ENCODE measurements around the gene HS3ST1.
A peak's percentile ranks its signal among the peaks of the same experiment; 100 is the strongest.

HS3ST1 gene

GRCh38 chr4:11428231-11428898 lies at the start of gene HS3ST1:
TSS of gene HS3ST1 (minus strand) at chr4:11428894. CDS start at chr4:11400005, 28,889 bp downstream.
- DNase-seq = no peak

DNA sequence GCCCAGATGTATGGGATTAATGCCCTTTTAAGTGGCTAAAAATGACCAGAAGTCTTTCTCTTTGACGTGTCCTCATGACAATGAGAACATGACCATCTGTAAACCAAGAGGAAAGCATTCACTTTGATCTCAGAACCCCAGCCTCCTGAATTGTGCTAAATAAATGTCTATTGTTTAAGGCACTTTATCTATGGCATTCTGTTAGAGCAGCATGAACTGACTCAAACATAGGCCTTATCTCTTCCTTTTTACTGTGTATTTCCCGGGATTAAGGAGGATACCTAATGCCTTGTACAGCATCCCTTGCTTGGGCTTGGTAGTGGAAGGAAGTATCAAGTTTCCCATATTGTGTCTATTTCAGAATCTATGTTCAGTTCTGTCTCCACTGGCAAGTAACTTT lies 47.2 kb upstream of the HS3ST1 start:
- no peak for DNase-seq

DNA sequence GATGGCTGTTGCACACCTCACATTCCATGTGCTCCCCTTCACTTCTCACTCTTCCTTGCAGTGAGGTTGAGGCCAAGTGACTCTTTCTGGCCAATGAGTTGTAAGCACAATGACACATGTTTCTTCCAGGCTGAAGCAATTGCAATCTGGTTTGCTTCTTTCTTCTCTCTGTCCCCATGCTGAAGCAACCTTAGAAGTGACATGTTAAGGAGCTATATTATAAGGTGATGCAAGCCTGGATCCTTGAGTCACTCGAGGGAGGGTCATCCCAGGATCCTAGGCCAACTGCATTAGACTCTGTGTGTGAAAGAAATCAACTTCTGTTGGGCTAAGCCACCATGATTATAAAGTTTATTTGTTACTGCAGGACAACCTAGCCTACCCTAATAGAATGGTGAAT lies 45.5 kb upstream of the HS3ST1 start:
- no peak for DNase-seq

- DNase-seq = no peak
Observed at GRCh38 chr4:11472535-11472934, 43.8 kb upstream of the HS3ST1 start.

DNA sequence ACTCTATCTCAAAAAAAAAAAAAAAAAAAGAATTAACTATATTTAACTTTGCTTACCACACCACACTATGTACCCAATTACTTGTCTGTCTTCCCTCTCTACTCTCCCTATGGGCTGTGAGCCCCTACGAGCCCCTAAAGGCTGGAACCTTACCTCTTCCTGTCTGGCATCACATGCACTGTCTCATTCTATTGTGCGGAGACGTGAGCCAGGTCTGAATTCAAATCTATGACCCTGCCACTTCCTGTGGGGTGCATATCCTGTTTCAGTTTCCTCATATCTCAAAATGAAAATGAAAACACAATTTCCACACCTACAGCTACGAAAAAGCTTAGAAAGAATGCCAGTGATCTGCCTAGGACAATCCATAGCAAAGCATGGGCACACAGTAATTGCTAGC lies 42.9 kb upstream of the HS3ST1 start:
- peak; percentile 65 for DNase-seq

GRCh38 chr4:11471046-11471441 lies 42.4 kb upstream of the HS3ST1 start:
- DNase-seq = no peak

DNA sequence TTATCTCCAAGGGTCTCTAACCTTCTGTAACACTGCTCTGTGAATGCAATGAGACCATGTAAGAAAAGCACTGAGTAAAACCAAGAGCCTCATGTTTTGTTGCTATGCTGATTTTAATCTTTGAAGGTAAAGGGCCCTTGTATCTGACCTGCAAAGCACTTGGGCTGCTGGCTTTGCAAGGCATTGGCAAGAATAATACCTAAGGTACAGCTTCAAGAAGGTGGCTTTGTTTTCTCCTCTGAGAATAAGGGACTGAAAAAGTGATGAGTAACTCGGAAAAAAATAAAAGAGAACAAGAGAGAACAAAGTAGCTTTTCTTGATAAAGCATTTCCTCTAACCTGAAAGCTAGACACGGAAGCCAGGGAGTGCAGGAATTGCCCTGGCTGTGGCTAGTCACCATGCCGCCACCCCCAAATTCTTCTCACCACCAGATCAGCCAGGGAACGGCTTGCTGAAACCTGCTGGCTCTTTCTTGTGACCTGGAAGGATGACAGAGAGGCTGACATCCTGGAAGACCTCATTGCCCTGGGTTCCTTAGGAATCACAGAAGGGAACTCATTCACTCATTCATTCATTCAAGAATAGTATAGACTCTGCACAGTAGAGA lies 41.8 kb upstream of the HS3ST1 start:
- DNase-seq = no peak

DNA sequence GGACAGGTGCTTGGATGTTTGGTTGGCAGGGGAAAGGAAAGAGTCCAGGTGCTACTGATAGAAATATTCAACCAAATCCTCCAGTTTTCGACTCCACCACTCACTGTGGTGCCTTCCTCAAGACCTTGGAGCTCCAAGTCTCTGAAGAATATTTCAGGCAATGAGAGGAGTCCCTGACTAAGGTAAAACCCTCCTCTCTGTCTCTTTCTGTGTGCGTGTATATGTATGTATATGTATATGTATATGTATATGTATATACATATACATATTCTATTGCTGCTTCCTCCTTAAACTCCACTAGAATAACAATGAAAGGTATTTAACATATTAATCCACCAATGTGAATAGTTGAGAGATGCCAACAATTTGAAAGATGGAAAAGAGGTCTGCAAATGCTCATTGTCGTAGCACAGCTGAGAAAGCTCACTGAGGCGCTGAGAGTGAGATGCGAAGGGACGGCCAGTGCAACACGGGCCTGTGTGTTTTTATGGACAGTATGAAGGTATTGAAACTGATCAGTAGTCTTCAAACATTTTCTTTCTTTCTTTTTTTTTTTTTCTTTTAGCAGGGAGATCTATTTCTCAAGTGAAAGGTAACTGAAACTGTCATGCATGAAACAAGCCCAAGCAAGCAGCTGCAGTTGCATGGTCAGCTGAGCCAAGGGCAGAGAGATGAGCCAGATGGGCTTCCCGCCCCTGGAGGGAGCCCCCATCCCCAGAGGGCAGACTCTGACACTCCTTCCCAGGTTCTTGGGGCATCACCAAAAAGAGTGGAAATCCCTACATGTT lies 41.1 kb upstream of the HS3ST1 start:
- no peak for DNase-seq

DNA sequence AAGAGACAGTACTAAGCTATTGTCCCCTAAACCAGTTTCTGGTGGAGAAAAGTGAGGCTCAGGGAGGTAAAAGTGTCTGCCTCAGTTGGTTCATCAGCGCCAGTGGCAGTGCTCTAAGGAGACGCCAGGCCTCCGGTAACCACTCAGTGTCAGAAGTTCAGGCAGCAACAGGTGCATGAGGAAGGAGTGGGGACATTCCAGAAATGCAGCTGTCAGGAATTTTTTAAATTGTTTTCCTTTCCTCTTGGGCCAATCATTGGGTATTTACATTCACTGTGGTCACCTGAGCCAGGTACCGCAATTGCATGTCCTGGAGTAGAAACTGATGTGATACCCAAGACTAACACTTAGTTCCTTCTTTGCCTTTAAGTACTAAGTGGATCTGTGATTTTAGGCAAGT lies 40.2 kb upstream of the HS3ST1 start:
- DNase-seq = no peak

- DNase-seq = no peak
Observed at GRCh38 chr4:11467931-11468330, 39.2 kb upstream of the HS3ST1 start.

- DNase-seq = no peak
Observed at GRCh38 chr4:11463707-11464106, 35.0 kb upstream of the HS3ST1 start.

- DNase-seq = no peak
Observed at GRCh38 chr4:11456401-11456800, 27.7 kb upstream of the HS3ST1 start.

GRCh38 chr4:11455201-11455835 lies 26.6 kb upstream of the HS3ST1 start:
- no peak for DNase-seq

DNA sequence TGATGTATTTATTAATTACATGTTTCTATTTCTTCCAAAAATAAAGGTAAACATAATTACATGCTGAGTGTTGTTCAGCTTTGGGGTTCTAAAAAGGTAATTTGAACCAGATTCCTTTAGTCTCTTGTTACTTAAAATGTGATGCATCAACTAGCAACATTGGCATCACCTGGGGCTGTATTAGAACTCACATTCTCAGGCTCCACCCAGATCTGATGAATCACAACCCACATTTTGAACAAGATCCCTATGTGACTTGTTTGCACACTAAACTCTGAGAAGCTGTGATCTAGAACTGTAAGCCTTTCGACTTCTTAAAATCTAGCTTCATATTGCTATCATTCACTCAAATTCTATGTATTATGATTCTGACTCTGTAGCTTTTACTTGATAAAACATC lies 23.0 kb upstream of the HS3ST1 start:
- no peak for DNase-seq

- DNase-seq = no peak
Observed at GRCh38 chr4:11446155-11446811, 17.6 kb upstream of the HS3ST1 start.

DNA sequence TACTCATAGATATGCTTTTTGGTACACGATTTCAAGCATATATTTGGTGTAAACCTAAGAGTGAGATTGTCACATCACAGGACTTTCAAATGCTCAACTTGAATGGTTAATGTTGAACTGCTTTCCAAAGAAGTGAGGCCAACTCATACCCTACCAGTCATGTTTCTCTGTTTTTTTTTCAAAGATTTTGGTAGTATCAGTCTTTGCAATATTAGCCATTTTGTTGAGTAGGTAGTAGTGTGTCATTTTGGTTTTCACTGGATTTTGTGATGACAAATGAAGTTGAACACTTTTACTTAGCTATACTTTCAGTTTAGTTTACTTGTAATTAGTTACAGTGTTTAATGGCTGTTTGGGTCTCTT lies 12.5 kb upstream of the HS3ST1 start:
- no peak for DNase-seq

DNA sequence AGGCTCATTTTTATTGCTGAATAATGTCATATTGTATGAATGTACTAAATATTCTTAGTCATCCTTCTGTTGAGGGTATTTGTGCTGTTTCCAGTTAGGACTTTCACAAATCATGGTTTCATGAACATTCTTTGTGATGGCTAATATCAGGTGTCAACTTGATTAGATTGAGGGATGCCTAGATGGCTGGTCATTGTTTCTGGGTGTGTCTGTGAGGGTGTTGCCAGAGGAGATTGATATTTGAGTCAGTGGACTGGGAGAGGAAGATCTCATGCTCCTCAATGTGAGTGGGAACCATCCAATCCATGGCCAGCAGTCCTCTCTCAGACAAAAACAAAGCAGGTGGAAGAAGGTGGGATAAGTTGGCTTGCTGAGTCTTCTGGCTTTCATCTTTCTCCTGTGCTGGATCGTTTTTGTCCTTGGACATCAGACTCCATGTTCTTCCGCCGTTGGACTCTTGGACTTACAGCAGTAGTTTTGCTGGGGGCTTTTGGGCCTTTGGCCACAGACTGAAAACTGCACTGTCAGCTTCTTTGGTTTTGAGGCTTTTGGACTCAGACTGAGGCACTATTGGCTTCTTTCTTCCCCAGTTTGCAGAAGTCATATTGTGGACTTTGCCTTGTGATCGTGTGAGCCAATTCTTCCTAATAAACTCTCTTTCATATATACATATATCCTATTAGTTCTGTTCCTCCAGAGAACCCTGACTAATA lies 11.9 kb upstream of the HS3ST1 start:
- no peak for DNase-seq

DNA sequence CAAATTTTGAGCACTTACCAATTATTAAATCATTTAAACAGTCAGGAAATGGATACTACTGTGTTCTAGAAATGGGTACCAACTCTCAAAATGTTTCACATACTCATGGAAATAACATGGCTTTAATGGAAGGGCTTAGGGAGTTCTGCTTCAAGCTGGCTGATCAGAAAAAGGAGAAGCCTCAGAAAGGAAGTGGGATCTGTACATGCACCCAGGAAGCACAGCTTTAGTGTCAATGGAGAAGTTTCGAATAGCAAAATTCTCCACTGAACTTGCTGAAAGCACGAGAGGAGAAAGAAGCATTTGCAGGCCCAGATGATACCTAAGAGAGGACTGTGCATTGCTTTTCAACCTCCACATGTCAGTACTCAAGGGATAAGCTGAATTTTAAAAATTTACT lies 11.1 kb upstream of the HS3ST1 start:
- DNase-seq = no peak

GRCh38 chr4:11438647-11439046 lies 10.0 kb upstream of the HS3ST1 start:
- DNase-seq = no peak

DNA sequence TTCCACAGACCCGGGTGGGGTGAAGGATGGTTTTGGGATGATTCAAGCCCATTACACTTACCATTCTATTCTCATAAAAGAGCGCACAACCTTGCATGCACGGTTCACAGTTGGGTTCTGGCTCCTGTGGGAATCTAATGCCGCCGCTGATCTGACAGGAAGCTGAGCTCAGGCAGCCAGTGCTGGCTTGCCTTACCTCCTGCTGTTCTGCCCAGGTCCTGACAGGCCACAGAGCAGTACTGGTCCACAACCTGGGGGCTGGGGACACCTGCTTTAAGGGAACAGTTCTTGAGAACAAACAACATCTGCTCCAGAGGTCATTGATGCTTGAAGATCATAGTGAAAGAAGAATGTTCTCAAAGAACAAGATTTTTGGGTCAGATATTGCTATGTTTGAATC lies 8.0 kb upstream of the HS3ST1 start:
- DNase-seq = no peak

GRCh38 chr4:11436084-11436483 lies 7.4 kb upstream of the HS3ST1 start:
- no peak for DNase-seq

DNA sequence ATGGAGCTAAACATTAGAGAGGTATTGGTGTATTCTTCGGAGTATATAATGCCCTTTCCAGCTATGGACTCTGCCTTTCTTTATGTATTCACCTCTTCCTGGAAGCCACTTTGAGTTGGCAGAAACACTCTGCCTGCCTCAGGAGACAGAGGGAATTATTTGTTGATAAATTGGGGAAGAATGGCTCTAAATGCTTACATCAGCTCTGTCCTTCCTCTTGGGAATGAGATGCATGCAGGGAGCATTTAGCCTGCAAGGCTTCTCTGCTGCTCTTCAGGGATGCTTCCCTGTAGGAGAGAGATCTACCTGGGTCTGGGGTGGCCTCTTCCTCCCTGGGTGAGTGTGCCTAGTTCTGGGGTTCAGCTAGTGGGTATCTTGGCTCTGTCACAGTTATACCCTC lies 6.9 kb upstream of the HS3ST1 start:
- DNase-seq = no peak

DNA sequence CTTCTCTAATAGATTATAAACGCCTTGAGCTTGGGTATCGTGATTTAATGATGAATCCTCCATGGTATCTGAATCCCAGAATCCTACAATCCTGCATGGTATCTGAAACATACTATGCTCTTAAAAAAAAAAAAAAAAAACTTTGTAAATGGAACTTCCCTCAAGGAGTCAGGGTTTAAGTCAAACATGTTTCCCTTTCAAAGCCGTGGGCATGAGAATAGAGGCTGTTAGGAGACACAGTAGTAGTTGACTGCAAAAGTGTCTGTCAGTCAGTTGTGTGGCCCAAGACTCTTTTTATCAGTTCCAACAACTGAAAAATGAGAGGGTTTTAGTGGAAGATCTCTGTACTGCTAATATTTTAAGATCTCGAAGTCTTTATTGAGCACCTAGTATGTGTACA lies 2.4 kb upstream of the HS3ST1 start:
- DNase-seq = no peak
